Lung (tissue), 12 donors: Measurements from ENCODE around the gene LRSAM1. TPM values are rescaled to one million over a fixed set of nuclear protein-coding genes. Genes with fewer than 3 reads are reported as not detected.
A peak's percentile ranks its signal among the peaks of the same experiment; 100 is the strongest.

Experiments used
- ATAC-seq: fragments of 200-7000 bp; cut with Tn5 transposase; one replicate; pipeline ENCODE4 v1.9.1; 2020; ENCODE audit warnings: moderate number of reproducible peaks; ENCODE audit not compliant: insufficient read depth, low FRiP score
- DNase-seq, 3 donors: peaks; one replicate each; pipeline ENCODE4 v3.0.0-alpha.2; 2013 to 2017
- H3K27ac ChIP-seq, 2 donors: one replicate each; pipeline ENCODE4 v1.5.1; 2013; ENCODE audit warnings: mild to moderate bottlenecking in 2 of 2, moderate library complexity in 2 of 2, control low read depth in 1 of 2, inconsistent platforms in 1 of 2, low read depth in 1 of 2, low read length in 1 of 2
- H3K27me3 ChIP-seq, 3 donors: one replicate each; pipeline ENCODE4 v1.5.1; 2013; ENCODE audit warnings: low read length in 2 of 3; ENCODE audit not compliant: control insufficient read depth in 3 of 3, insufficient read depth in 3 of 3
- H3K36me3 ChIP-seq, 4 donors: one replicate each; pipeline ENCODE4 v1.5.1; 2013; ENCODE audit warnings: low read length in 4 of 4, mild to moderate bottlenecking in 1 of 4, moderate library complexity in 1 of 4; ENCODE audit not compliant: control insufficient read depth in 4 of 4, insufficient read depth in 4 of 4
- H3K4me1 ChIP-seq, 5 donors: one replicate each; pipeline ENCODE4 v1.5.1; 2013; ENCODE audit warnings: low read length in 5 of 5, mild to moderate bottlenecking in 2 of 5, moderate library complexity in 1 of 5; ENCODE audit not compliant: control insufficient read depth in 5 of 5, insufficient read depth in 5 of 5
- H3K4me3 ChIP-seq: one replicate; pipeline ENCODE4 v1.5.1; 2013; ENCODE audit warnings: mild to moderate bottlenecking, control low read depth, moderate library complexity
- H3K9ac ChIP-seq, 2 donors: one replicate each; pipeline ENCODE4 v1.5.1; 2013; ENCODE audit warnings: low read length in 2 of 2, control low read depth in 1 of 2; ENCODE audit not compliant: insufficient read depth in 1 of 2
- H3K9me3 ChIP-seq, 4 donors: one replicate each; pipeline ENCODE4 v1.5.1; 2013; ENCODE audit warnings: low read length in 3 of 4, mild to moderate bottlenecking in 1 of 4, moderate library complexity in 1 of 4; ENCODE audit not compliant: control insufficient read depth in 4 of 4, insufficient read depth in 3 of 4
- CTCF ChIP-seq: IDR thresholded peaks from 2 replicates; pipeline ENCODE4 v1.5.1; 2012; ENCODE audit warnings: mild to moderate bottlenecking; ENCODE audit errors: control extremely low read depth, extremely low read depth
- WGBS, 2 donors: extraction: QIAGEN DNeasy Blood & Tissue Kit; methylation state at CpG; one replicate each; pipeline ENCODE4 v1.1.7; 2013; 5-methylcytosine and 5-hydroxymethylcytosine counted together
- polyA plus RNA-seq, 2 donors: library from polyadenylated mRNA; stranded (reverse); fragments of 200-250 nt; gene quantifications; one replicate each; pipeline ENCODE4 v1.2.1, GENCODE V29; 2013
- total RNA-seq, 2 donors: library from RNA; depleted of rRNA in 1 of 2; stranded (reverse); fragments of >200 nt in 1 of 2; gene quantifications; one replicate each; pipeline ENCODE4 v1.2.1, GENCODE V29; 2014 to 2021
- donor health status: control.
- donor health status: control.
- donor health status: Bipolar disorder and iron deficiency.
- donor health status: healthy.
- donor health status: DM: yes; HTN: yes; CAD: no.

Gene LRSAM1
- total and polyA plus RNA-seq, 4 donors: 13.5 to 24.5 (median 18.0) TPM

GRCh38 chr9:127503379-127503921 is 52.1 kb downstream of the LRSAM1 start:
- H3K9ac ChIP-seq: no peak overlapping the region
- H3K36me3 ChIP-seq: peaks cover 2 to 58% (median 14%) of the 10 kb centered on the region in 4 donors
- H3K27ac ChIP-seq: no peak overlapping the region
- 91 to 94% methylated on average over 19 to 20 of the region's 20 CpGs for WGBS, 2 donors
- TF ChIP-seq CTCF: no peak
- no peaks in the 10 kb centered on the region for H3K27me3 ChIP-seq
- H3K4me3 ChIP-seq: no peak overlapping the region
- H3K9me3 ChIP-seq: no peaks in the 10 kb centered on the region
- DNase-seq (no peak), ATAC-seq (no peak)
- H3K4me1 ChIP-seq: no peaks in the 10 kb centered on the region

- WGBS, 2 donors: 55 to 59% methylated on average over 25 of the region's 25 CpGs
- Histone ChIP-seq H3K27ac (no peak overlapping the region), H3K36me3 (peaks cover 2 to 66% (median 15%) of the 10 kb centered on the region in 4 donors), H3K9ac (no peak overlapping the region), H3K4me1 (no peaks in the 10 kb centered on the region), H3K9me3 (no peaks in the 10 kb centered on the region), H3K27me3 (no peaks in the 10 kb centered on the region), H3K4me3 (no peak overlapping the region)
- peak; percentile 85 for TF ChIP-seq CTCF
- DNase-seq: peak; percentile 79 to 85 (median 83)
- peak; percentile 38 for ATAC-seq
These were observed 52.9 kb downstream of the LRSAM1 start for GRCh38 chr9:127503947-127504886.

GRCh38 chr9:127504887-127505251 is 53.6 kb downstream of the LRSAM1 start:
- H3K9me3 ChIP-seq: no peaks in the 10 kb centered on the region
- no peak overlapping the region for H3K4me3 ChIP-seq
- no peak for DNase-seq
- H3K36me3 ChIP-seq: peaks cover 2 to 67% (median 15%) of the 10 kb centered on the region in 4 donors
- H3K27ac ChIP-seq: no peak overlapping the region
- WGBS, 2 donors: 85 to 86% methylated on average over 8 of the region's 8 CpGs
- H3K27me3 ChIP-seq: no peaks in the 10 kb centered on the region
- no peak for TF ChIP-seq CTCF
- H3K9ac ChIP-seq: no peak overlapping the region
- peaks cover 0 to 2% (median 0%) of the 10 kb centered on the region in 5 donors for H3K4me1 ChIP-seq
- ATAC-seq: no peak
